ENCODE results near the gene COX5A. TPM values are rescaled to one million over a fixed set of nuclear protein-coding genes. Genes with fewer than 3 reads are reported as not detected.

COX5A gene
- total and polyA plus RNA-seq, 2 of the 13 experiments (the other 11 are each of a cell fraction or from before 2014, with no cell fraction given) = 158 to 218 TPM

GRCh38 chr15:74873036-74873755 is 64.7 kb downstream of the COX5A start, which contains the start of gene SCAMP2 (continued):
- no peak for TF ChIP-seq CERS6 (CRISPR knock-in tag; IDR thresholded peaks at IDR 0.05)
- TF ChIP-seq ZNF552 (CRISPR knock-in tag; IDR thresholded peaks at IDR 0.05; ENCODE audit: borderline replicate concordance) = no peak; the same call in 1 of the 2 replicates
- TF ChIP-seq ZNF672 (CRISPR knock-in tag; IDR thresholded peaks at IDR 0.05) = no peak
- TF ChIP-seq LCORL (IDR thresholded peaks at IDR 0.05) = no peak
- peak; percentile 56 for TF ChIP-seq LCORL (CRISPR knock-in tag; IDR thresholded peaks at IDR 0.05)
- TF ChIP-seq FOXA1 (IDR thresholded peaks at IDR 0.05) = no peak
- 0 out of 2 replicates have a peak, but pooled peaks have one; percentile 11 for TF ChIP-seq FOXA1 (CRISPR knock-in tag; IDR thresholded peaks at IDR 0.05)
- TF ChIP-seq ZNF550 (CRISPR knock-in tag; IDR thresholded peaks at IDR 0.05; ENCODE audit: borderline replicate concordance) = no peak
- TF ChIP-seq MED13 (CRISPR knock-in tag; IDR thresholded peaks at IDR 0.05) = no peak; the same call in 1 of the 2 replicates
- TF ChIP-seq HDAC1 (CRISPR knock-in tag; IDR thresholded peaks at IDR 0.05) = peak; percentile 84; the same call in 1 of the 2 replicates
- no peak for TF ChIP-seq CSRNP2 (CRISPR knock-in tag; conservative IDR thresholded peaks at IDR 0.05; ENCODE audit: low read depth)
- TF ChIP-seq MYNN (CRISPR knock-in tag; IDR thresholded peaks at IDR 0.05; ENCODE audit: low read depth) = peak; percentile 77; the same call in 1 of the 2 replicates
- TF ChIP-seq SALL2 (CRISPR knock-in tag; IDR thresholded peaks at IDR 0.05) = no peak
- TF ChIP-seq RAD21 (CRISPR knock-in tag; IDR thresholded peaks at IDR 0.05) = peak; percentile 27; the same call in 1 of the 2 replicates
- no peak for TF ChIP-seq CHCHD3 (CRISPR knock-in tag; IDR thresholded peaks at IDR 0.05)
- no peak for TF ChIP-seq ZNF562 (CRISPR knock-in tag; IDR thresholded peaks at IDR 0.05; ENCODE audit: borderline replicate concordance)
- 0 out of 2 replicates have a peak, but pooled peaks have one; percentile 49 for TF ChIP-seq MYPOP (CRISPR knock-in tag; IDR thresholded peaks at IDR 0.05)
- no peak for TF ChIP-seq HOMEZ (CRISPR knock-in tag; IDR thresholded peaks at IDR 0.05; ENCODE audit: low read depth)
- no peak for TF ChIP-seq EZH2 (conservative IDR thresholded peaks at IDR 0.05; ENCODE audit: low read depth, low read length)
- no peak for TF ChIP-seq ZBTB2 (CRISPR knock-in tag; IDR thresholded peaks at IDR 0.05; ENCODE audit: low read depth)
- no peak for TF ChIP-seq ZNF446 (CRISPR knock-in tag; IDR thresholded peaks at IDR 0.05)
- no peak for TF ChIP-seq ZNF280B (CRISPR knock-in tag; IDR thresholded peaks at IDR 0.05; ENCODE audit: borderline replicate concordance)

All from HepG2 (cell line).